Endothelial cell of umbilical vein (primary cell): ENCODE results near the gene SIGMAR1. TPM values are rescaled to one million over a fixed set of nuclear protein-coding genes. Genes with fewer than 3 reads are reported as not detected.

ENCODE experiments used
- BruUV-seq: library from RNA; stranded (reverse); fragments of 400-500 nt; replicated peaks from 2 replicates; lab custom pipeline; 2021; lab: Mats Ljungman, UMichigan
- CTCF ChIA-PET: fragments of 300-600, 350-600 bp; sonication (Branson Sonifier 250); formaldehyde crosslinking; loops from one replicate; lab custom pipeline; 2021; ENCODE audit warnings: antibody characterized with exemption, inconsistent platforms; lab: Charles Lee
- POLR2A ChIA-PET: fragments of 300-600, 350-600 bp; sonication (Branson Sonifier 250); formaldehyde crosslinking; loops from one replicate; lab custom pipeline; 2021; ENCODE audit warnings: antibody characterized with exemption, inconsistent platforms; lab: Charles Lee
- DNase-seq: peaks from one replicate; pipeline ENCODE4 v3.0.0-alpha.2; 2011; ENCODE audit warnings: low read depth, low spot score
- FAIRE-seq: peaks from 2 replicates; lab custom pipeline; 2011; peaks lifted over from hg19 to GRCh38; lab: Jason Lieb, UNC
- H2AFZ ChIP-seq: 2 replicates; pipeline ENCODE4 v1.6.0; 2012; ENCODE audit warnings: low read depth, low read length, control low read depth, inconsistent platforms
- H3K27ac ChIP-seq: 2 replicates; pipeline ENCODE4 v1.5.1; 2011; ENCODE audit warnings: low read depth, mild to moderate bottlenecking, control low read depth, low read length, moderate library complexity; ENCODE audit not compliant: insufficient read depth
- H3K27me3 ChIP-seq, 2 experiments: 2 replicates each; pipeline versions ENCODE4 v1.6.0 to v1.6.1; 2011; ENCODE audit warnings: low read length in 2 of 2, mixed read lengths in 1 of 2; ENCODE audit not compliant: control insufficient read depth in 2 of 2, insufficient read depth in 2 of 2
- H3K36me3 ChIP-seq, 2 experiments: 2 replicates in 1 of 2; 3 replicates in 1 of 2; pipeline ENCODE4 v1.5.1; 2011; ENCODE audit warnings: low read length in 2 of 2, mild to moderate bottlenecking in 1 of 2, moderate library complexity in 1 of 2; ENCODE audit not compliant: control insufficient read depth in 2 of 2, insufficient read depth in 2 of 2; ENCODE audit errors: extremely low read depth in 1 of 2
- H3K4me1 ChIP-seq: 3 replicates; pipeline ENCODE4 v1.5.1; 2011; ENCODE audit warnings: mild to moderate bottlenecking, low read length; ENCODE audit not compliant: control insufficient read depth, insufficient read depth; ENCODE audit errors: extremely low read depth
- H3K4me2 ChIP-seq: 2 replicates; pipeline ENCODE4 v1.6.1; 2011; ENCODE audit warnings: low read length, control low read depth, mixed read lengths; ENCODE audit not compliant: insufficient read depth
- H3K4me3 ChIP-seq, 3 experiments: fragments of 200-600 bp in 1 of 3; sonication (generic), shearing (Covaris generic) in 1 of 3; replicated peaks in 1 of 3; 2 replicates each; pipeline ENCODE4 v1.5.1; 2011 to 2016; ENCODE audit warnings: control low read depth in 3 of 3, low read length in 3 of 3, mild to moderate bottlenecking in 2 of 3, inconsistent platforms in 1 of 3, low read depth in 1 of 3, moderate library complexity in 1 of 3; ENCODE audit not compliant: insufficient read depth in 1 of 3
- H3K79me2 ChIP-seq: 2 replicates; pipeline ENCODE4 v1.6.0; 2012; ENCODE audit warnings: low read length, inconsistent platforms; ENCODE audit not compliant: control insufficient read depth, insufficient read depth
- H3K9ac ChIP-seq: replicated peaks from 2 replicates; pipeline ENCODE3; 2011; ENCODE audit warnings: low read length, control low read depth; ENCODE audit not compliant: insufficient read depth; ENCODE audit errors: extremely low read depth
- H3K9me1 ChIP-seq: replicated peaks from 3 replicates; pipeline ENCODE4 v1.6.0; 2011; ENCODE audit warnings: mild to moderate bottlenecking, low read length; ENCODE audit not compliant: control insufficient read depth, insufficient read depth; ENCODE audit errors: extremely low read depth
- H3K9me3 ChIP-seq: replicated peaks from 2 replicates; pipeline ENCODE4 v1.5.1; 2012; ENCODE audit warnings: low read length, inconsistent platforms; ENCODE audit not compliant: control insufficient read depth, insufficient read depth
- H4K20me1 ChIP-seq: replicated peaks from 2 replicates; pipeline ENCODE3; 2011; ENCODE audit warnings: mild to moderate bottlenecking, low read length; ENCODE audit not compliant: control insufficient read depth, insufficient read depth; ENCODE audit errors: extremely low read depth
- CTCF ChIP-seq, 2 donors: IDR thresholded peaks; 1 replicate in 1 of 2; 2 replicates in 1 of 2; pipeline ENCODE4 v1.5.1; 2011; ENCODE audit warnings: low read length in 2 of 2, mild to moderate bottlenecking in 2 of 2, moderate library complexity in 2 of 2, control low read depth in 1 of 2, inconsistent platforms in 1 of 2, low read depth in 1 of 2; ENCODE audit not compliant: insufficient read depth in 1 of 2; ENCODE audit errors: extremely low read depth in 1 of 2
- EZH2 ChIP-seq: IDR thresholded peaks from 2 replicates; pipeline ENCODE4 v1.6.1; 2012; ENCODE audit warnings: borderline replicate concordance, low read depth, mild to moderate bottlenecking, moderate library complexity, low read length, inconsistent platforms; ENCODE audit not compliant: severe bottlenecking
- JUN ChIP-seq: IDR thresholded peaks from 2 replicates; pipeline ENCODE4 v1.6.1; 2011; ENCODE audit warnings: borderline replicate concordance, low read depth; ENCODE audit not compliant: insufficient read length, insufficient read depth
- POLR2A ChIP-seq: IDR thresholded peaks from 2 replicates; pipeline ENCODE4 v1.6.1; 2012; ENCODE audit warnings: low read depth, mild to moderate bottlenecking, control low read depth, low read length
- POLR2AphosphoS5 ChIP-seq: IDR thresholded peaks from 2 replicates; pipeline ENCODE4 v1.6.1; 2012; ENCODE audit warnings: low read depth, mild to moderate bottlenecking, control low read depth, low read length, moderate library complexity; ENCODE audit not compliant: insufficient read depth
- dilution Hi-C: fragments of 300-500 bp; cut with MboI; formaldehyde crosslinking; loops from one replicate; pipeline ENCODE4 v1.15.0; 2019; ENCODE audit warnings: low sequenced_read_pairs; ENCODE audit not compliant: extremely low pct_ligation_motif_present
- intact Hi-C: fragments of 100-400 bp; cut with micrococcal nuclease; formaldehyde crosslinking; loops from one replicate; pipeline ENCODE4 v1.10.0; 2022
- polyA plus RNA-seq, 4 experiments: library from polyadenylated mRNA; depleted of rRNA in 3 of 4; stranded (reverse) in 3 of 4; unstranded in 1 of 4; fragments of >200 nt; gene quantifications; 2 replicates each; pipeline versions ENCODE4 v1.2.1 to v1.2.3, GENCODE V29; 2011 to 2012; ENCODE audit warnings: missing spikeins in 1 of 4
- total RNA-seq: library from RNA; stranded (reverse); gene quantifications from 2 replicates; pipeline ENCODE4 v1.2.3, GENCODE V29; 2021
- TF ChIP-seq, protein P1 (sequence below): IDR thresholded peaks from 2 replicates; pipeline ENCODE4 v1.6.1; 2011; ENCODE audit not compliant: insufficient read depth, insufficient read length

The SIGMAR1 gene
- total and polyA plus RNA-seq, 2 donors (not counting 3 experiments of a cell fraction or from before 2014, with no cell fraction given) = 78.4 to 81.2 TPM

DNA sequence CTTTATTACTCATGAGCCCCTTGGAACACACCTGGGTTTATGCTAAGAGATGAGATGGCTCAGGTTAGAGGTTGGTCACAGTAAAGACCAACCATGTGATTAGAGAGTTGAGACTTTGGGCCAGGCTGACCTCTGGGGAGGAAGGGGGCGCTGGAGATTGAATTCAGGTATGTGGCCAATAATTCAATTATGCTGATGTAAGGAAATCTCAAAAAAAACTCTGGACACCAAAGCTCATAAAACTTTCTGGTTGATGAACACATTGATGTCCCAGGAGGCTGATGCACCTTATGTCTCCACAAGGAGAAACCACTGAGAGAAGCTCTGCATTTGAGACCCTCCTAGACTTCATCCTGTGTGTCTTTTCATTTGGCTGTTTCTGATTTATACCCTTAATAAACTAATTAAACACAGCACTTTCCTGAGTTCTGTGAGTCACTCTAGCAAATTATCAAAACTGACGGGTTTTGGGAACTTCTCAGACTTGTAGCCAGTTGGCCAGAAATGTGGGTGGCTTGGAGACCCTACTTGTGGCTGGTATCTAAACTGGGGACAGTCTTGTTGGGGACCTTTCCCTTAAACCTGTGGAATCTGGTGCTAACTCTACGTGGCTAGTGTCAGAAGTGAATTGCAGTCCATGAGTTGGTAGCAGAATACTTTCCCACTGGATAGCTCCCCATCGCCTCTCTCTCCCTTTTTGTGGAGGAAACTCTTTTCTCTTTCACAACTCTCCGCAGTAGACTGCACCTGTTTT is 32.4 kb upstream of the SIGMAR1 start:
- intact Hi-C loops = loop anchor here (10.0 kb wide), 1 partner anchor 315 kb away; the partner anchor contains the start of gene DNAJB5

More for the DNA sequence above, 32.4 kb upstream of the SIGMAR1 start:
- no peak overlapping the region for H2AFZ ChIP-seq
- H3K4me2 ChIP-seq = no peak overlapping the region
- FAIRE-seq = no peak
- TF ChIP-seq, protein P1, sequence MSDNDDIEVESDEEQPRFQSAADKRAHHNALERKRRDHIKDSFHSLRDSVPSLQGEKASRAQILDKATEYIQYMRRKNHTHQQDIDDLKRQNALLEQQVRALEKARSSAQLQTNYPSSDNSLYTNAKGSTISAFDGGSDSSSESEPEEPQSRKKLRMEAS = no peak
- TF ChIP-seq JUN = no peak
- TF ChIP-seq POLR2AphosphoS5 = no peak
- no peak for TF ChIP-seq EZH2
- TF ChIP-seq CTCF (IDR thresholded peaks at IDR 0.05; ENCODE audit: extremely low read depth in 1 of 2, insufficient read depth in 1 of 2, low read depth in 1 of 2, low read length in 2 of 2) = no peak
- no peak for TF ChIP-seq POLR2A
- CTCF ChIA-PET = interaction anchor here (1.4 kb wide), 1 partner anchor 32 kb away, joined by 9 read pairs; no protein-coding TSS in a partner anchor
- H3K27ac ChIP-seq = no peak overlapping the region
- no peak for DNase-seq
- no peaks in the 10 kb centered on the region for H3K36me3 ChIP-seq
- POLR2A ChIA-PET = no interaction called here
- no peak overlapping the region for H3K4me3 ChIP-seq
- no TSS peak for BruUV-seq
- no peaks in the 10 kb centered on the region for H3K27me3 ChIP-seq
- H3K4me1 ChIP-seq = peaks cover 1% of the 10 kb centered on the region
- H3K9me1 ChIP-seq = no peaks in the 10 kb centered on the region
- H3K79me2 ChIP-seq = no peaks in the 10 kb centered on the region
- H3K9me3 ChIP-seq = no peaks in the 10 kb centered on the region
- dilution Hi-C loops = no loop called here
- H4K20me1 ChIP-seq = no peaks in the 10 kb centered on the region
- no peak overlapping the region for H3K9ac ChIP-seq
